MCF 10A (cell line): ENCODE data around the gene WASF2. TPM values are rescaled to one million over a fixed set of nuclear protein-coding genes. Genes with fewer than 3 reads are reported as not detected.

Experiments
- BruUV-seq: library from RNA; stranded (reverse); fragments of 400-500 nt; replicated peaks from 2 replicates; lab custom pipeline; 2021; lab: Mats Ljungman, UMichigan
- CTCF ChIA-PET: fragments of 300-600 bp; sonication (Branson Sonifier 250); formaldehyde crosslinking; extraction: SDS; loops from one replicate; lab custom pipeline; 2021; ENCODE audit warnings: antibody characterized with exemption, inconsistent platforms; lab: Yijun Ruan, JAX
- POLR2A ChIA-PET: fragments of 300-600, 350-650 bp; sonication (Branson Sonifier 250); formaldehyde crosslinking; extraction: SDS; loops from one replicate; lab custom pipeline; 2020; ENCODE audit warnings: antibody characterized with exemption, inconsistent platforms; lab: Yijun Ruan, JAX
- DNase-seq: peaks from one replicate; pipeline ENCODE4 v3.0.0-alpha.2; 2018; ENCODE audit not compliant: unreplicated experiment
- H3K27ac Mint-ChIP-seq: one replicate; pipeline ENCODE4 v1.8.0; 2022; ENCODE audit warnings: mild to moderate bottlenecking, low read depth, mixed read lengths; ENCODE audit not compliant: unreplicated experiment
- H3K27me3 Mint-ChIP-seq: one replicate; pipeline ENCODE4 v1.8.0; 2022; ENCODE audit warnings: mixed read lengths; ENCODE audit not compliant: insufficient read depth, unreplicated experiment
- H3K36me3 Mint-ChIP-seq: one replicate; pipeline ENCODE4 v1.8.0; 2022; ENCODE audit warnings: mild to moderate bottlenecking, moderate library complexity, mixed read lengths; ENCODE audit not compliant: insufficient read depth, unreplicated experiment
- H3K4me1 Mint-ChIP-seq: one replicate; pipeline ENCODE4 v1.8.0; 2022; ENCODE audit warnings: mixed read lengths; ENCODE audit not compliant: insufficient read depth, unreplicated experiment
- H3K4me3 Mint-ChIP-seq: one replicate; pipeline ENCODE4 v1.8.0; 2022; ENCODE audit warnings: mild to moderate bottlenecking, moderate library complexity, mixed read lengths; ENCODE audit not compliant: unreplicated experiment
- H3K9me3 Mint-ChIP-seq: one replicate; pipeline ENCODE4 v1.8.0; 2022; ENCODE audit warnings: mixed read lengths; ENCODE audit not compliant: unreplicated experiment
- intact Hi-C: fragments of 100-400 bp; cut with micrococcal nuclease; formaldehyde crosslinking; loops from 2 replicates; pipeline ENCODE4 v1.14.1; 2022
- total RNA-seq: library from RNA; stranded (reverse); gene quantifications from 2 replicates; pipeline ENCODE4 v1.2.3, GENCODE V29; 2022
- TF ChIP-seq, protein P1 (sequence below): fragments of 200-600 bp; IDR thresholded peaks from one replicate; pipeline ENCODE4 v1.8.0; 2022; ENCODE audit warnings: antibody characterized with exemption, mild to moderate bottlenecking; ENCODE audit not compliant: unreplicated experiment

WASF2 gene
- total RNA-seq, 1 experiment from 2014 or later = 131 TPM

DNA sequence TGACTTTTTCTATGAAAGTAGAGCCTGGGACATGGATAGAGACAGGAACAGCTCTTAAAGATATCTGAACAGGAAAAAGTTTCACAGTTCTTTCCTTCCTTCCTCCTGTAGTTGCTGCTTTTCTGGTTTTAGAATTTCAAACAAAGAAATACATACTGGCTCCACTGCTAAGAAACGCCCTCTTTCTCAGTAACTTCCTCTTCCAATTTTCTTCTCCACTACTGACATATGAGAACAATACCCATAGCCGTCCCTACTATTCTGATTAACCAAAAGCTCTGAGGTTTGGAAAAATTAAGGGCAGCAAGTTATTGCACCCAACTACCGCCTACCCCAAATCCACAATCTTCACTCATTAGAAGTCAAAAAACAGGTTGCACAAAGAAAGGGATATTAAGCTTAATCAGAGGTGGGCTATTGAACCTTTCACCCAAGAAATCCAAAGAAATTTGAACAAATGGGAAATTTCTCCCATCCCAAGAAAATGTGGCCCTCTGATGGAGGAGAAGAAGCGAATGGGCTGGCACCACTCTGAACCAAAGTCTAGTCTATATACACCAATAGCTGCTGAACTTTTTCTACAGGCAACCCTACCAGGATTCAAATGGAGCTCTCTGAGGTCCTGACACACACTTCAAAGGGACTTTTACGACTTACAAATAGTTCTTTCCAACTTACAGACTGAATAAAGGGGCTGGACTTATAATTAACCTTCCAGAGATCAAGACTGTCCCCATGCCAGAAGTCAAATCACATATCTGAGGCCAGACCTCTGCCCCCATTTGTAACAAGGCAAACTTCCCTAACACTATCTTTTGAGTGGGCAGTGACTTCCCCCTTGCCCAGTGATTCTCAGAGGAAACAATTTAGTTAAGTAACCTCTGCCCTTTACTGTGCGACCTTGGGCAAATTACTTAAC lies 1.7 kb downstream of the WASF2 start:
- TF ChIP-seq, protein P1, sequence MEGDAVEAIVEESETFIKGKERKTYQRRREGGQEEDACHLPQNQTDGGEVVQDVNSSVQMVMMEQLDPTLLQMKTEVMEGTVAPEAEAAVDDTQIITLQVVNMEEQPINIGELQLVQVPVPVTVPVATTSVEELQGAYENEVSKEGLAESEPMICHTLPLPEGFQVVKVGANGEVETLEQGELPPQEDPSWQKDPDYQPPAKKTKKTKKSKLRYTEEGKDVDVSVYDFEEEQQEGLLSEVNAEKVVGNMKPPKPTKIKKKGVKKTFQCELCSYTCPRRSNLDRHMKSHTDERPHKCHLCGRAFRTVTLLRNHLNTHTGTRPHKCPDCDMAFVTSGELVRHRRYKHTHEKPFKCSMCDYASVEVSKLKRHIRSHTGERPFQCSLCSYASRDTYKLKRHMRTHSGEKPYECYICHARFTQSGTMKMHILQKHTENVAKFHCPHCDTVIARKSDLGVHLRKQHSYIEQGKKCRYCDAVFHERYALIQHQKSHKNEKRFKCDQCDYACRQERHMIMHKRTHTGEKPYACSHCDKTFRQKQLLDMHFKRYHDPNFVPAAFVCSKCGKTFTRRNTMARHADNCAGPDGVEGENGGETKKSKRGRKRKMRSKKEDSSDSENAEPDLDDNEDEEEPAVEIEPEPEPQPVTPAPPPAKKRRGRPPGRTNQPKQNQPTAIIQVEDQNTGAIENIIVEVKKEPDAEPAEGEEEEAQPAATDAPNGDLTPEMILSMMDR = no peak
- ChIA-PET CTCF (interaction anchor here (1.0 to 1.2 kb wide), 2 partner anchors 72 to 119 kb away, joined by 3 to 4 read pairs; no protein-coding TSS in a partner anchor), POLR2A (interaction anchor here (0.6 to 4.0 kb wide), 14 partner anchors 9 to 92 kb away, joined by 3 to 24 read pairs (median 4); no protein-coding TSS in a partner anchor)
- Mint-ChIP-seq H3K4me3 (peak overlapping the region; percentile 85), H3K36me3 (peaks cover 8% of the 10 kb centered on the region), H3K27ac (peak overlapping the region; percentile 100), H3K27me3 (no peaks in the 10 kb centered on the region), H3K9me3 (no peaks in the 10 kb centered on the region), H3K4me1 (peaks cover 14% of the 10 kb centered on the region)
- intact Hi-C loops = loop anchor here (5.0 kb wide), 1 partner anchor 51 kb away; no protein-coding TSS in a partner anchor
- no peak for DNase-seq
- TSS peak; percentile 51 for BruUV-seq

DNA sequence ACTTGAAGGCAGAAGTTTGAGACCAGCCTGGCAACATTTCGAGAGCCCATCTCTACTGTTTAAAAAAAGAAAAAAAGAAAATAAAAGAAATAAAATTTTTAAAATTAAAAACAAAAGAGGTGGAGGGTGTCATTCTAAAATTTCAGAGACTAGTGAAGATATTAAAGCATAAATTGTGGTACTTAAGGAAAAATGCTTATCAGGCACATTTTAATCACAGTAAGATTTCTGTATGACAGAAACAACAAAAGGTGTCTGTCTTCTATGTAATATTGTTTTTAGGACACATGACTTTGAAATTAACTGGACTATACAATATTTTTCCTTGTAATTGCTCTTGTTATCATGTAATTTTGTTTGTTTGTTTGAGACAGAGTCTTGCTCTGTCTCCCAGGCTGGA lies 4.6 kb downstream of the WASF2 start:
- H3K4me3 Mint-ChIP-seq = no peak overlapping the region
- CTCF ChIA-PET = no interaction called here
- peaks cover 8% of the 10 kb centered on the region for H3K36me3 Mint-ChIP-seq
- no peaks in the 10 kb centered on the region for H3K27me3 Mint-ChIP-seq
- DNase-seq = no peak
- no peak overlapping the region for H3K27ac Mint-ChIP-seq
- POLR2A ChIA-PET = no interaction called here
- intact Hi-C loops = loop anchor here (5.0 kb wide), 1 partner anchor 48 kb away; no protein-coding TSS in a partner anchor
- TF ChIP-seq, protein P1 = no peak
- H3K9me3 Mint-ChIP-seq = no peaks in the 10 kb centered on the region
- peaks cover 21% of the 10 kb centered on the region for H3K4me1 Mint-ChIP-seq
- no TSS peak for BruUV-seq

DNA sequence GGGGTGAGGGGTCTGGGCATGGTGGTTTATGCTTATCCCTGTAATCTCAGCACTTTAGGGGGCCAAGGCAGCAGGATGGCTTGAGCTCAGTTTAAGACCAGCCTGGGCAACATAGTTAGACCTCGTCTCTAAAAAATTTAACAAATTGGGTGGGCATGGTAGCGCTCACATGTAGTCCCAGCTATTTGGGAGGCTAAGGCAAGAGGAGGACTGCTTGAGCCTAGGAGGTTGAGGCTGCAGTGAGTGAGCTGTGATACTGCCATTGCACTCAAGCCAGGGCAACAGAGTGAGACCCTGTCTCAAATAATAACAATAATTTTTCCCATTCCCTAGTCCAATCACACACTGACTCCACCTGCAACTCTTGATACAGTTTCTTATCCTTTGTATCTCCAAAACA lies 6.3 kb downstream of the WASF2 start:
- Mint-ChIP-seq H3K27ac (no peak overlapping the region), H3K4me3 (no peak overlapping the region), H3K4me1 (peaks cover 17% of the 10 kb centered on the region), H3K36me3 (peaks cover 8% of the 10 kb centered on the region), H3K27me3 (no peaks in the 10 kb centered on the region), H3K9me3 (no peaks in the 10 kb centered on the region)
- no peak for DNase-seq
- ChIA-PET CTCF (interaction anchor here (1.0 kb wide), 1 partner anchor 78 kb away, joined by 3 read pairs; no protein-coding TSS in a partner anchor), POLR2A (no interaction called here)
- no TSS peak for BruUV-seq
- TF ChIP-seq, protein P1 = no peak
- intact Hi-C loops = no loop called here

DNA sequence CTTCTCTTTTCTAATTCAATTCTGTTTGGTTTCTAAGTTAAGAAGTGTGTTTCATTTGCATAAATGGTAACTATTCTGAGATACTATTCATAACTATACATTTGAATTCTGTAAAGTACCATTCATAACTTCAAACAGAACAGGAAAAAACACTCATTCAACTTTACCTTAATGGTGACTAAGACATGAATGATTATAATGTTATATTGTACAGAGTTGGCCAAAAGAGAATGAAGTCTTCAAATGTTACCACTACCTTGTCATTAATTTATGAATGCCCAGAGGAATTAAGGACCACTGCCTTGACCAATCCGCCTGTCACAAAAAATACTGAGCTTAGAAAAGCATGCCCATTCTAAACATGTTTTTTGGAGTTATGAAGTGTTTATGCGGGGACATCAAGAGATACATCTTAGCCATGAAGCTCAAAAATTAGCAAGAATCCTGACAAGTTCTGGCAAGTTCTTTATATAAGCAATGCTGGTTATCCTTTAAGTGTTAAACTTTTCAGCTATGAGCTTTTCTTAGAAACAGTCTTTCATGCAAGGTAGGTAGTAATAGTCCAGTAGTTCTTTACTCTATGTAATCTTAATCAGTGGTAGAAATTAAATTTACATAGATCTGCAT lies 7.9 kb downstream of the WASF2 start:
- H3K27me3 Mint-ChIP-seq = no peaks in the 10 kb centered on the region
- H3K36me3 Mint-ChIP-seq = peaks cover 18% of the 10 kb centered on the region
- intact Hi-C loops = no loop called here
- POLR2A ChIA-PET = interaction anchor here (0.7 to 1.8 kb wide), 8 partner anchors 8 to 75 kb away, joined by 3 to 8 read pairs (median 4); partner anchors contain the start of gene WASF2
- no peak overlapping the region for H3K4me3 Mint-ChIP-seq
- peaks cover 7% of the 10 kb centered on the region for H3K4me1 Mint-ChIP-seq
- no peak for DNase-seq
- no TSS peak for BruUV-seq
- TF ChIP-seq, protein P1 = no peak
- no peaks in the 10 kb centered on the region for H3K9me3 Mint-ChIP-seq
- CTCF ChIA-PET = interaction anchor here (0.6 to 1.9 kb wide), 2 partner anchors 125 to 1121 kb away, joined by 5 to 6 read pairs; no protein-coding TSS in a partner anchor
- peak overlapping the region; percentile 81 for H3K27ac Mint-ChIP-seq
